Stimulated activated CD8-positive, alpha-beta memory T cell treated with anti-CD3 and anti-CD28 coated beads, Interleukin-7, amount 100 ng/mL, for 1 hour (primary cell): ENCODE results near the gene ZFYVE1.
"Not testable (repeated sequence)": the region's sequence is repeated elsewhere in the genome, so short reads cannot be mapped to it uniquely, and the experiment has no call there.

Source experiments
- DNase-seq, 2 donors: peaks; one replicate each; pipeline ENCODE4 v3.0.0-alpha.2; 2020; ENCODE audit warnings: low read depth in 2 of 2

ZFYVE1 gene

GRCh38 chr14:73026845-73027542, at the start of gene ZFYVE1:
TSS of gene ZFYVE1 (minus strand) at chr14:73027106. CDS start at chr14:73024508, 2,598 bp downstream.
- DNase-seq: peak; percentile 76 to 78

GRCh38 chr14:73069585-73069984, 42.7 kb upstream of the ZFYVE1 start:
- DNase-seq: no peak

GRCh38 chr14:73058922-73059673, 32.2 kb upstream of the ZFYVE1 start:
- no peak for DNase-seq

- DNase-seq: peak; percentile 84 to 88
Measured at GRCh38 chr14:73058224-73058921, 31.5 kb upstream of the ZFYVE1 start, which contains the start of gene RBM25. TSS of gene RBM25 (plus strand) at chr14:73058534. CDS start at chr14:73071642, 13,108 bp downstream.

GRCh38 chr14:73057944-73058223, 31.0 kb upstream of the ZFYVE1 start:
- DNase-seq: no peak

- no peak for DNase-seq
Measured at GRCh38 chr14:73055251-73055650, 28.3 kb upstream of the ZFYVE1 start.

GRCh38 chr14:73049428-73049827, 22.5 kb upstream of the ZFYVE1 start:
- DNase-seq: no peak

GRCh38 chr14:73047808-73048207, 20.9 kb upstream of the ZFYVE1 start:
- DNase-seq: no peak

- not testable (repeated sequence) for DNase-seq
Measured at GRCh38 chr14:73036706-73037450, 10.0 kb upstream of the ZFYVE1 start.

GRCh38 chr14:73027984-73028383, 1.1 kb upstream of the ZFYVE1 start:
- DNase-seq: no peak

GRCh38 chr14:73027546-73027945, 640 bp upstream of the ZFYVE1 start:
- no peak for DNase-seq

GRCh38 chr14:73026243-73026844, 562 bp downstream of the ZFYVE1 start:
- DNase-seq: no peak

- no peak for DNase-seq
Measured at GRCh38 chr14:73025544-73025943, 1.4 kb downstream of the ZFYVE1 start.

- DNase-seq: no peak
Measured at GRCh38 chr14:73022051-73022450, 4.9 kb downstream of the ZFYVE1 start.

GRCh38 chr14:73016011-73016410, 10.9 kb downstream of the ZFYVE1 start:
- not testable (repeated sequence) for DNase-seq

- not testable (repeated sequence) for DNase-seq
Measured at GRCh38 chr14:73015552-73015951, 11.4 kb downstream of the ZFYVE1 start.

- DNase-seq: no peak
Measured at GRCh38 chr14:73014105-73014504, 12.8 kb downstream of the ZFYVE1 start.

- not testable (repeated sequence) for DNase-seq
Measured at GRCh38 chr14:73011189-73011588, 15.7 kb downstream of the ZFYVE1 start.

GRCh38 chr14:73008501-73008900, 18.4 kb downstream of the ZFYVE1 start:
- DNase-seq: no peak

- no peak for DNase-seq
Measured at GRCh38 chr14:73007835-73008234, 19.1 kb downstream of the ZFYVE1 start.

GRCh38 chr14:73004641-73005040, 22.3 kb downstream of the ZFYVE1 start:
- DNase-seq: not testable (repeated sequence)
